Measurements from ENCODE around the gene ARL6IP4. TPM values are rescaled to one million over a fixed set of nuclear protein-coding genes. Genes with fewer than 3 reads are reported as not detected.
"Not testable (repeated sequence)": the region's sequence is repeated elsewhere in the genome, so short reads cannot be mapped to it uniquely, and the experiment has no call there.

ARL6IP4 gene
- polyA plus RNA-seq, 1 donor: 152 TPM

GRCh38 chr12:123005081-123005626 is 24.7 kb downstream of the ARL6IP4 start:
- no peak for DNase-seq

- DNase-seq: no peak
These were observed 26.5 kb downstream of the ARL6IP4 start for GRCh38 chr12:123006977-123007376.

GRCh38 chr12:123010110-123010509 is 29.6 kb downstream of the ARL6IP4 start:
- DNase-seq: no peak

- DNase-seq: no peak
These were observed 30.2 kb downstream of the ARL6IP4 start for GRCh38 chr12:123010681-123011080.

DNA sequence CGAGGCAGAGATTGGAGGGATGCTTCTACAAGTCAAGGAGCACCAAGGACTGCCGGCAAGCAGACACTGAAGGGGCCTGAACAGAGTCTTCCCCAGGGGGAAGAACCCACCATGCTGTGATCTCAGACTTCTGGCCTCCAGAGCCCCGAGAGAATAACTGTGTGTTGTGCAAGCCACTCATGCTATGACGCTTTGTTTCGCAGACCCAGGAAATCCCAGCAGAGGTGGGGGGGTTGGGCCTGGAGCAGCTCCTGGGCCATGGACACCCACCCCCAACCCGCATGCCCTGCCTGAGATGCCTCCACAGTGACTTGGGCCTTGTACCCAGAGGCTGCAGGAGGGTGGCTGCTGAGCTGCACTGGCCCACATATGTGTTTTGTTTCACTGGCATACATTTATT is 31.2 kb downstream of the ARL6IP4 start:
- DNase-seq: no peak

DNA sequence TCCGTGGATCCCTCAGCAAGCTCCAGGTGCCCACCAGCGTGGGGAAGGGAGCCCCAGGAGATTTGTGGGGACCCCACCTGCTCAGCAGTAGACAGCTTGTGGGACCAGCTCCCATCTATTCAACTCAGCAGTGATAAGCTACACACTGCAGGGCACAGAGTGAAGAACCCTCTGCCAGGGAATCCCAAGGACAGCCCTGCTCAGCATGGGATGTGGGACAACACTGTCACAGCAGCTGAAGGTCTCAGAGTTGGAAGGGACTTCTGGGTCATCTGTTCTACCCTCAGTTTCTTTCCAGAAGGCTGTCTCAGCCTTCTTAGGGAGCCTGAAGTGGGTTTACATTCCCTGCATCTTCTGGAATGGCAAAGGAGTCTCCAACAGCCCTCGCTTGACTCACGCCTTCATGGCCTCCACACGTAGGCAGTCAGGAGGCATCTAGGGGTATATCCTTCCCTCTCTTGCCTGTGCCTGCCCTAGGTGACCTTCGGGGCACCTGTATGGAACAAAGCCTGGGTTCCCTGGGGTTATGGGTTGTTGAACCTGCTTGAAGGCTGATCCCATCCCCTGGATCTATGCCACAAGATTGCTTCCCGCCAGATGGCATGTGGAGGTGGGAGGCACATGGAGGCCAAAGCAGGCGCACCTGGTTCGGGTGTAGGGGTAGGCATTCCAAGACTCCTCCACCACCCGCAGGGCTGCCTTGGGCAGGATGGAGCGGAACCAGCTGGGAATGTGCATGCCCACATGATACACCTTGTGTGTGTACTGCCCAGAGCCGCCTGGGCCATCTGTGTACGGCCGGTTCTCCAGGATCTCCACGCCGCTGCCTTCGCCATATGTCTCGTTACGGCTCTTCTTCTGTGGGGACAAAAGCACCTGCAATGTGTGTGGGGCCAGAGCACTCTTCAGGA is 33.0 kb downstream of the ARL6IP4 start:
- DNase-seq: no peak

GRCh38 chr12:123014473-123014872 is 34.0 kb downstream of the ARL6IP4 start:
- not testable (repeated sequence) for DNase-seq

GRCh38 chr12:123017753-123018152 is 37.3 kb downstream of the ARL6IP4 start:
- no peak for DNase-seq

DNA sequence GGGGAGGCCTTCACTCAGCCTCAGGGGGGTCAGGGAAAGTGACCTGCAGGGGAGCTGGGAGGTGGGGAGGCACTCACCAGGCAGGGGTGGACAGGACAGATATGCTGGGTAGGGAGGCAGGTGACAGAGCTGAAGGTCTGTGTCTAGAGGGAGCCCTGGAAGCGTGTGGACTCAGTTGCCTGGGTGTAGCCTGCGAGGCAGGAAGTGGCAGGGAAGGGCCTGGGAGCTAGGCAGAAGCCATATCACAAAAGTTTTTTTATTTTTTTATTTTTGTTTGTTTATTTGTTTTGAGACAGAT is 39.3 kb downstream of the ARL6IP4 start:
- DNase-seq: no peak

- no peak for DNase-seq
These were observed 41.5 kb downstream of the ARL6IP4 start for GRCh38 chr12:123021688-123022604.

DNA sequence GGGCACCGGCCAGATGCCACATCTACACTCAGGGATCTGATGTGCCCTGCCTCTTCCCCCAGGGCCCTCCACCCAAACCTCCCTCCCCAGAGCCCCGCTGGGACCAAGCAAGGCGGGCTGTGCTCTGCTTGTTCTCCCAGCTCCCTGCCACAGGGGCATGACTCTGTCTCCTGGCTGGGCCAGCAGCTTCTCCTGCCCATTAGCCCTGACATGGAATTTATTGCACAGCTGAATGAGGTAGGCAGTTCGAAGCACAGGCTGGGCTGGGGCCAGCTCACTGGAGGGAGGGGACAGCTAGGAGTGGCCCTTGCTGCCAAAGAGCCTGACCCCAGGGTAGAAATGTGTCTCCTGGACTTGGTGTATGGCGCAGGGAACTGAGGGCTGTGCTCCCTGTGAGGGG is 42.4 kb downstream of the ARL6IP4 start:
- DNase-seq: no peak

- DNase-seq: no peak
These were observed 44.4 kb downstream of the ARL6IP4 start for GRCh38 chr12:123024819-123025391.

- no peak for DNase-seq
These were observed 45.8 kb downstream of the ARL6IP4 start for GRCh38 chr12:123026094-123026853.

- DNase-seq: no peak
These were observed 47.4 kb downstream of the ARL6IP4 start for GRCh38 chr12:123027726-123028445.

DNA sequence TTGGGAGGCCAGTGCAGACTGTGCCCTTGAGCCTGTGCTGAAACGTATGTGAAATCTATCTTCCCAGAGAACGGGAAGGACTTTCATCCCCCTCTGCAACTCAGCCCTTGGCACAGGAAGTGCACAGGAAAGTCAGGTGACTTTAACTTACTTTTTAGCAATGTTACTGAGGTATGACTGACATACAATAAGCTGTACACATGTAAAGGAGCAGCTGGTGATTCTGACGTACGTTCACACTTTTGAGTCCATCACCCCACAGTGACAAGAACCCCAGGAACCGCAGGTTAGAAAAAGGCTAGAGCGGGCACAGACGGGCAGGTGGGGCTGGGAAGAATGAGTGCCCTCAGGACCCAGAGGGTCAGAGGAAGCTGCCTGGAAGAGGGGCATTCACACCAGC is 48.0 kb downstream of the ARL6IP4 start:
- no peak for DNase-seq

- no peak for DNase-seq
These were observed 49.1 kb downstream of the ARL6IP4 start for GRCh38 chr12:123029550-123029949.

DNA sequence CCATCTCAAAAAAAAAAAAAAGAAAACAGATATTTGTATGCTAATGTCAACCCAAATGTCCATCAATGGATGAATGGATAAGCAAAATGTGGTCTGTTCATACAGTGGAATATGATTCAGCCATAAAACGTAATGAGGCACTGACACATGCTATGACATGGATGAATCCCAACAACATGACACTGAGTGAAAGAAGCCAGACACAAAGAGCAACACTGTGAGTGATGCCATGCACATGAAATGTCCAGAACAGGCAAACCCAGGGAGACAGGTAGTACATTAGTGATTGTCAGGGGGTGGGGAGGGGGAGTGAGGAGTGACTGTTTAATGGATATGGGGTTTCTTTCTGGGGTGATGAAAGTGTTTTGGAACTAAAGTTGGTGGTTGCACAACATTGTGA is 50.2 kb downstream of the ARL6IP4 start:
- no peak for DNase-seq

- no peak for DNase-seq
These were observed 50.8 kb downstream of the ARL6IP4 start for GRCh38 chr12:123031171-123031845.
